Loucy (cell line): ENCODE measurements around the gene OTOS.

Source experiments
- H2AFZ ChIP-seq: fragments of 200-600 bp; sonication (generic); 2 replicates; pipeline ENCODE4 v1.6.0; 2016; ENCODE audit warnings: antibody characterized with exemption, mild to moderate bottlenecking, low read length, moderate library complexity
- H3F3A ChIP-seq: fragments of 200-600 bp; 2 replicates; pipeline ENCODE4 v1.6.0; 2016; ENCODE audit warnings: antibody characterized with exemption, low read depth, mild to moderate bottlenecking
- H3K27me3 ChIP-seq: fragments of 200-600 bp; sonication (generic); 2 replicates; pipeline ENCODE4 v1.6.1; 2014; ENCODE audit warnings: low read length, mild to moderate bottlenecking; ENCODE audit not compliant: insufficient read depth, poor library complexity, severe bottlenecking
- H3K36me3 ChIP-seq: fragments of 200-600 bp; sonication (generic); 2 replicates; pipeline ENCODE4 v1.6.1; 2016; ENCODE audit warnings: low read length; ENCODE audit not compliant: insufficient read depth
- H3K4me1 ChIP-seq: fragments of 200-600 bp; sonication (generic); 2 replicates; pipeline ENCODE4 v1.5.1; 2014; ENCODE audit warnings: low read length, mild to moderate bottlenecking; ENCODE audit not compliant: insufficient read depth, poor library complexity, severe bottlenecking
- H3K4me2 ChIP-seq: fragments of 200-600 bp; sonication (generic); 2 replicates; pipeline ENCODE4 v1.6.0; 2014; ENCODE audit warnings: antibody characterized with exemption, low read length, low read depth, mild to moderate bottlenecking; ENCODE audit not compliant: poor library complexity, severe bottlenecking
- H3K4me3 ChIP-seq: fragments of 200-600 bp; sonication (generic); 2 replicates; pipeline ENCODE4 v1.5.1; 2014; ENCODE audit warnings: low read length, mild to moderate bottlenecking, mixed read lengths; ENCODE audit not compliant: poor library complexity, severe bottlenecking
- H3K79me2 ChIP-seq: fragments of 200-600 bp; sonication (generic); 2 replicates; pipeline ENCODE4 v1.6.1; 2014; ENCODE audit warnings: low read length; ENCODE audit not compliant: insufficient read depth
- H3K9ac ChIP-seq: fragments of 200-600 bp; sonication (generic); 2 replicates; pipeline ENCODE4 v1.6.0; 2014; ENCODE audit warnings: mild to moderate bottlenecking, low read depth, low read length, moderate library complexity; ENCODE audit not compliant: poor library complexity, severe bottlenecking
- H3K9me2 ChIP-seq: fragments of 200-600 bp; sonication (generic); replicated peaks from 2 replicates; pipeline ENCODE4 v1.6.1; 2016; ENCODE audit warnings: low read depth, low read length, mixed read lengths
- H3K9me3 ChIP-seq: fragments of 200-600 bp; sonication (generic); 2 replicates; pipeline ENCODE4 v1.6.1; 2014; ENCODE audit warnings: mild to moderate bottlenecking, antibody characterized with exemption, low read length, low read depth; ENCODE audit not compliant: insufficient read depth
- H4K20me1 ChIP-seq: fragments of 200-600 bp; sonication (generic); 2 replicates; pipeline ENCODE4 v1.6.0; 2014; ENCODE audit warnings: antibody characterized with exemption, low read length, mild to moderate bottlenecking; ENCODE audit not compliant: insufficient read depth, poor library complexity, severe bottlenecking
- EZH2phosphoT487 ChIP-seq: fragments of 200-600 bp; IDR thresholded peaks from 2 replicates; pipeline ENCODE4 v1.6.1; 2018; ENCODE audit warnings: antibody characterized with exemption, mild to moderate bottlenecking, moderate library complexity, borderline replicate concordance
- TF ChIP-seq, protein P1 (sequence below): fragments of 200-600 bp; sonication (generic); conservative IDR thresholded peaks from 2 replicates; pipeline ENCODE4 v1.5.1; 2014; ENCODE audit warnings: mild to moderate bottlenecking, antibody characterized with exemption, low read length

Gene OTOS

DNA sequence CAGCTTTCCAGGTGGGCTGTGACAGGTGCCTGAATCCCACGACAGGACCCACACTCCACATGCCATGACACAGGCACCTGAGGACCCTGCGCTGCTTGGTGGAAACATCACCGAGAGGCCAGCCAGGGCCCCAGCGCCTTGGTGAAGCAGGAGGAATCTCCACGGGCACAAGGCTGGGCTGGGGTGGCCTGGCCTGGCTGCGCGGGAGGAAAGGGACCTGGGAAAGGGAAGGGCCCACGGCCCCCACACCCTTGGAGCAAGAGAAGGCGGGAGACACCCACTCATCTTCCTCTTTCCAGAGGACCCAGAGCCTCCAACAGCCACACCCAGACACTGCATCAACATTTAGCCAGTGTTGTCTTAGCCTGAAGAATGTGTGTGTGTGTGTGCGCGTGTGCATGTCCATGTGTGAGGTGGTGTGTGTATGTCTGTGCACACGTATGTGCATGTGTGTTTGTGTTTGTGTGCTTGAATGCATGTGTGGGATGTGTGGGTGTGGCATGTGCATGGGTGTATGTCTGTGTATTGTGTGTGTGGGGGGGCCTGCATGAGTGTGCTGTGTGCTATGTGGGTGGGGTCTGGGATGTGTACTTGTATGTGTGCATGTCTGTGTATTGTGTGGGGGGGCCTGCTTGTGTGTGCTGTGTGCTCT lies 6.3 kb upstream of the OTOS start:
- H3K79me2 ChIP-seq = no peaks in the 10 kb centered on the region
- H3F3A ChIP-seq = no peaks in the 10 kb centered on the region
- H4K20me1 ChIP-seq = no peaks in the 10 kb centered on the region
- no peaks in the 10 kb centered on the region for H3K9me3 ChIP-seq
- H2AFZ ChIP-seq = no peak overlapping the region
- TF ChIP-seq, protein P1, sequence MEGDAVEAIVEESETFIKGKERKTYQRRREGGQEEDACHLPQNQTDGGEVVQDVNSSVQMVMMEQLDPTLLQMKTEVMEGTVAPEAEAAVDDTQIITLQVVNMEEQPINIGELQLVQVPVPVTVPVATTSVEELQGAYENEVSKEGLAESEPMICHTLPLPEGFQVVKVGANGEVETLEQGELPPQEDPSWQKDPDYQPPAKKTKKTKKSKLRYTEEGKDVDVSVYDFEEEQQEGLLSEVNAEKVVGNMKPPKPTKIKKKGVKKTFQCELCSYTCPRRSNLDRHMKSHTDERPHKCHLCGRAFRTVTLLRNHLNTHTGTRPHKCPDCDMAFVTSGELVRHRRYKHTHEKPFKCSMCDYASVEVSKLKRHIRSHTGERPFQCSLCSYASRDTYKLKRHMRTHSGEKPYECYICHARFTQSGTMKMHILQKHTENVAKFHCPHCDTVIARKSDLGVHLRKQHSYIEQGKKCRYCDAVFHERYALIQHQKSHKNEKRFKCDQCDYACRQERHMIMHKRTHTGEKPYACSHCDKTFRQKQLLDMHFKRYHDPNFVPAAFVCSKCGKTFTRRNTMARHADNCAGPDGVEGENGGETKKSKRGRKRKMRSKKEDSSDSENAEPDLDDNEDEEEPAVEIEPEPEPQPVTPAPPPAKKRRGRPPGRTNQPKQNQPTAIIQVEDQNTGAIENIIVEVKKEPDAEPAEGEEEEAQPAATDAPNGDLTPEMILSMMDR = no peak
- TF ChIP-seq EZH2phosphoT487 = no peak
- H3K9me2 ChIP-seq = no peaks in the 10 kb centered on the region
- no peaks in the 10 kb centered on the region for H3K27me3 ChIP-seq
- no peaks in the 10 kb centered on the region for H3K4me1 ChIP-seq
- no peak overlapping the region for H3K4me2 ChIP-seq
- H3K4me3 ChIP-seq = no peak overlapping the region
- H3K9ac ChIP-seq = no peak overlapping the region
- no peaks in the 10 kb centered on the region for H3K36me3 ChIP-seq

DNA sequence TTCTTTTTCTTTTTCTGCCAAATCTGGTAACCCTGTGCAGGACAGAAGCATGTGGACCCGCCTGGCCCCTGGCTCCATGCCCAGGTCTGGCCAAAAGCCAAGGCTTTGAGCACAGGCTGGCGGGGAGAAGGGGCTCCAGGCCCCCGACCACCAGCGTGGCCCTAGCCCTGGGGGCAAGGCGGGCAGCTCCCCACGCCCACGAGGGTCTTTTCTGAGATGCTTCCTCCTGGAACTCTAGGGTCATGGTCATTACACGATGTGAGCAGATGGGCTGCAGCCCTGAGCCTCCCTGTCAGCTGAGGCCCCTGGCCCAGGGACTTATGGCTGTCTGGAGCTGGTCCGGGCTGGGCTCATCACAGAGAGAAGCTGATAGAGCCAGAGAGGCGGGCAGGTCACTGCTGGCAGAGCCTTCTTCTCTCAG lies 5.7 kb upstream of the OTOS start:
- H3K79me2 ChIP-seq = no peaks in the 10 kb centered on the region
- H3K9me3 ChIP-seq = no peaks in the 10 kb centered on the region
- no peaks in the 10 kb centered on the region for H3F3A ChIP-seq
- TF ChIP-seq, protein P1 = no peak
- no peak for TF ChIP-seq EZH2phosphoT487
- H3K9me2 ChIP-seq = no peaks in the 10 kb centered on the region
- H3K4me3 ChIP-seq = no peak overlapping the region
- H3K9ac ChIP-seq = no peak overlapping the region
- no peaks in the 10 kb centered on the region for H3K4me1 ChIP-seq
- H2AFZ ChIP-seq = no peak overlapping the region
- no peaks in the 10 kb centered on the region for H3K27me3 ChIP-seq
- no peak overlapping the region for H3K4me2 ChIP-seq
- no peaks in the 10 kb centered on the region for H3K36me3 ChIP-seq
- no peaks in the 10 kb centered on the region for H4K20me1 ChIP-seq

DNA sequence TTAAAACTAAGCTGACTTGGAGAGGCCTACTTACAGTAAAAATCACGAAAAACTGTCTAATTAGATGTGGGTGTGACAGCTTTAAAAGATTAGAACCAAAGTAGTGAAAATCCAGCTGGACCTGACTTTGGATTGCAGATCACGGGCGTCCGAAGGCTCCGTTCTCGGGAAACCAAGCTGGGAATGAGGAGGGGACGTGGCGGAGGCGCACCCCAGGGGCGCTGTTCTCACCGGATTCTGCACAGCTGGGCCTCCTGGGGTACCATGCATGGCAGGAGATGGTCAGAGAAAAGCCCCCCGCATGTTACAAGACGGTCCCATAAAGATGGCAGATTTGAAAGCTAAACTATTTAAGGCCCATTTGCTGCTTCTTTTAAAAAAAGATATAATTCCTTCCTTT lies 5.0 kb upstream of the OTOS start:
- H3K9me2 ChIP-seq = no peaks in the 10 kb centered on the region
- H4K20me1 ChIP-seq = no peaks in the 10 kb centered on the region
- no peak overlapping the region for H3K4me2 ChIP-seq
- H3K4me1 ChIP-seq = no peaks in the 10 kb centered on the region
- H2AFZ ChIP-seq = no peak overlapping the region
- H3K9ac ChIP-seq = no peak overlapping the region
- H3K9me3 ChIP-seq = no peaks in the 10 kb centered on the region
- H3K27me3 ChIP-seq = no peaks in the 10 kb centered on the region
- no peak overlapping the region for H3K4me3 ChIP-seq
- no peaks in the 10 kb centered on the region for H3F3A ChIP-seq
- no peaks in the 10 kb centered on the region for H3K36me3 ChIP-seq
- H3K79me2 ChIP-seq = no peaks in the 10 kb centered on the region
- TF ChIP-seq, protein P1 = no peak
- TF ChIP-seq EZH2phosphoT487 = no peak
